Lung (tissue), 12 donors: ENCODE measurements around the gene TSPAN32. TPM values are rescaled to one million over a fixed set of nuclear protein-coding genes. Genes with fewer than 3 reads are reported as not detected.

ENCODE experiments used
- ATAC-seq: fragments of 200-7000 bp; cut with Tn5 transposase; one replicate; pipeline ENCODE4 v1.9.1; 2020; ENCODE audit warnings: moderate number of reproducible peaks; ENCODE audit not compliant: insufficient read depth, low FRiP score
- DNase-seq, 3 donors: peaks; one replicate each; pipeline ENCODE4 v3.0.0-alpha.2; 2013 to 2017
- H3K27ac ChIP-seq, 2 donors: one replicate each; pipeline ENCODE4 v1.5.1; 2013; ENCODE audit warnings: mild to moderate bottlenecking in 2 of 2, moderate library complexity in 2 of 2, control low read depth in 1 of 2, inconsistent platforms in 1 of 2, low read depth in 1 of 2, low read length in 1 of 2
- H3K27me3 ChIP-seq, 3 donors: one replicate each; pipeline ENCODE4 v1.5.1; 2013; ENCODE audit warnings: low read length in 2 of 3; ENCODE audit not compliant: control insufficient read depth in 3 of 3, insufficient read depth in 3 of 3
- H3K36me3 ChIP-seq, 4 donors: one replicate each; pipeline ENCODE4 v1.5.1; 2013; ENCODE audit warnings: low read length in 4 of 4, mild to moderate bottlenecking in 1 of 4, moderate library complexity in 1 of 4; ENCODE audit not compliant: control insufficient read depth in 4 of 4, insufficient read depth in 4 of 4
- H3K4me1 ChIP-seq, 5 donors: one replicate each; pipeline ENCODE4 v1.5.1; 2013; ENCODE audit warnings: low read length in 5 of 5, mild to moderate bottlenecking in 2 of 5, moderate library complexity in 1 of 5; ENCODE audit not compliant: control insufficient read depth in 5 of 5, insufficient read depth in 5 of 5
- H3K4me3 ChIP-seq: one replicate; pipeline ENCODE4 v1.5.1; 2013; ENCODE audit warnings: mild to moderate bottlenecking, control low read depth, moderate library complexity
- H3K9ac ChIP-seq, 2 donors: one replicate each; pipeline ENCODE4 v1.5.1; 2013; ENCODE audit warnings: low read length in 2 of 2, control low read depth in 1 of 2; ENCODE audit not compliant: insufficient read depth in 1 of 2
- H3K9me3 ChIP-seq, 4 donors: one replicate each; pipeline ENCODE4 v1.5.1; 2013; ENCODE audit warnings: low read length in 3 of 4, mild to moderate bottlenecking in 1 of 4, moderate library complexity in 1 of 4; ENCODE audit not compliant: control insufficient read depth in 4 of 4, insufficient read depth in 3 of 4
- CTCF ChIP-seq: IDR thresholded peaks from 2 replicates; pipeline ENCODE4 v1.5.1; 2012; ENCODE audit warnings: mild to moderate bottlenecking; ENCODE audit errors: control extremely low read depth, extremely low read depth
- WGBS, 2 donors: extraction: QIAGEN DNeasy Blood & Tissue Kit; methylation state at CpG; one replicate each; pipeline ENCODE4 v1.1.7; 2013; 5-methylcytosine and 5-hydroxymethylcytosine counted together
- polyA plus RNA-seq, 2 donors: library from polyadenylated mRNA; stranded (reverse); fragments of 200-250 nt; gene quantifications; one replicate each; pipeline ENCODE4 v1.2.1, GENCODE V29; 2013
- total RNA-seq, 2 donors: library from RNA; depleted of rRNA in 1 of 2; stranded (reverse); fragments of >200 nt in 1 of 2; gene quantifications; one replicate each; pipeline ENCODE4 v1.2.1, GENCODE V29; 2014 to 2021
- donor health status: control.
- donor health status: control.
- donor health status: Bipolar disorder and iron deficiency.
- donor health status: healthy.
- donor health status: DM: yes; HTN: yes; CAD: no.

Gene TSPAN32
- total and polyA plus RNA-seq, 4 donors: 6.1 to 7.6 (median 7.1) TPM

GRCh38 chr11:2262301-2263070 lies 39.3 kb upstream of the TSPAN32 start:
- H3K9ac ChIP-seq: no peak overlapping the region
- no peak for ATAC-seq
- DNase-seq: no peak
- no peaks in the 10 kb centered on the region for H3K36me3 ChIP-seq
- WGBS, 2 donors: 95 to 97% methylated on average over 17 to 18 of the region's 18 CpGs
- H3K4me3 ChIP-seq: no peak overlapping the region
- no peaks in the 10 kb centered on the region for H3K27me3 ChIP-seq
- no peak for TF ChIP-seq CTCF
- no peaks in the 10 kb centered on the region for H3K9me3 ChIP-seq
- H3K4me1 ChIP-seq: peaks cover 0 to 2% (median 0%) of the 10 kb centered on the region in 5 donors
- no peak overlapping the region for H3K27ac ChIP-seq

DNA sequence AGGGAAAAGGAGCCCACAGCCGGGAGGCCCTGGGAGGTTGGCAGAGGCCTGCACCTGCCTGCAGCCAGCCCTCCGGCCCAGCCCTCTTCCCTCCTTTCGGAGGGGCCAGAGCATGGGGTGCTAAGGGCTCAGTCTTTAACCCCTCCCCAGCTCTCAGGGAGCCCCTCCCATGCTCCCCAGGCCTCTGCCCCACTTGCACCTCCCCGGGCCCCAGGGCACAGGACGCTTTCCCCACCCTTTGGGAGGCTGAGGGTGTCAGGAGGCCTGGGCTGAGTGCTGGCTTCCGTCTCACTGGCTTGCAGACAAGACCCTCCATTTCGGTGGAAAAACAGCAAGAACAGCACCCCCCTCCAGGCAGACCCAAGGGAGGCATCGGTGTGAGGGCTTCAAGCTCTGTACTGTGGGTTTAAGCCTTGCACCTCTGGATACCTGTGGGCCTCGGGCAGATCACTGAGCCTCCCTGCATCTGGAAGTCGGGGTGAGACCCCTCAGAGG lies 38.7 kb upstream of the TSPAN32 start:
- no peaks in the 10 kb centered on the region for H3K9me3 ChIP-seq
- H3K27ac ChIP-seq: no peak overlapping the region
- H3K9ac ChIP-seq: no peak overlapping the region
- H3K27me3 ChIP-seq: no peaks in the 10 kb centered on the region
- ATAC-seq (no peak), DNase-seq (no peak)
- peaks cover 0 to 2% (median 0%) of the 10 kb centered on the region in 5 donors for H3K4me1 ChIP-seq
- no peak overlapping the region for H3K4me3 ChIP-seq
- no peaks in the 10 kb centered on the region for H3K36me3 ChIP-seq
- no peak for TF ChIP-seq CTCF
- 88 to 89% methylated on average over 10 of the region's 10 CpGs for WGBS, 2 donors

DNA sequence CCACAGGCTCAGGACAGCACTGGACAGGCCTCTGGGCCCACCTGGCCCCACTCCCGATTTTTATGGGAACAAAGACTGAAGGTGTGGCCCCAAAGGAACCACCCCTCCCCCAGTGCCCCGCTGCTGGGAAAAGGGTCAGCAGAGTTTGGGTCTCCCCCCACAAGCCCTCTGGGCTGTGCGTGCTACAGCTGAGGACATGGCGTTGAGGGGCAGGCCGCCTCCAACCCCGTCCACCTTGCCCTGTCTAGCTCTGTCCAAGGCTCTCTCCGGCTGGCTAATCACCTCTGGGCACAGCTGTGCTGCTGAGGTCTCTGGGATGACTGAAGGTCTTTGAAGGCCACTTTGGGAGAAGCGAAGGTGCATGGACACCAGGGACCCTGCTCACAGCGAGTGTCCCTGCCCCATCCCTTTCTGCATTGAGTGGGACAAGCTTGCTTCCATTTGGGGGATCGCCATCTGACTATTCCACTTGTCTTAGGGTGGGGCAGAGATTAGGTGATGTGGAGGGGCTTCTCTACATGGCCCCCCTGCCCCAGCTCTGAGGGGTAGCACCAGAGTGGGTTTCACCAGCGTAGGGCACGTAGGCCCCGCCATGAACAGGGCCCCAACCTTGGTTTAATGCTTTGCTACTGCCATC lies 38.0 kb upstream of the TSPAN32 start:
- Histone ChIP-seq H3K4me3 (no peak overlapping the region), H3K27ac (no peak overlapping the region), H3K9ac (no peak overlapping the region), H3K27me3 (peaks cover 0 to 2% (median 0%) of the 10 kb centered on the region in 3 donors), H3K4me1 (peaks cover 0 to 4% (median 0%) of the 10 kb centered on the region in 5 donors), H3K9me3 (no peaks in the 10 kb centered on the region), H3K36me3 (no peaks in the 10 kb centered on the region)
- no peak for TF ChIP-seq CTCF
- no peak for DNase-seq
- 93 to 97% methylated on average over 13 of the region's 13 CpGs for WGBS, 2 donors
- ATAC-seq: no peak
